Esophagus muscularis mucosa (tissue), 4 donors: ENCODE measurements around the gene GLOD4. TPM values are rescaled to one million over a fixed set of nuclear protein-coding genes. Genes with fewer than 3 reads are reported as not detected.
"Not testable (repeated sequence)": the region's sequence is repeated elsewhere in the genome, so short reads cannot be mapped to it uniquely, and the experiment has no call there.

Source experiments
- DNase-seq: peaks from one replicate; pipeline ENCODE4 v3.0.0-alpha.2; 2017; ENCODE audit errors: extremely low spot score
- H3K27ac ChIP-seq, 4 donors: fragments of 200-600 bp; sonication (generic); replicated peaks in 1 of 4; 1 replicate in 3 of 4; 2 replicates in 1 of 4; pipeline ENCODE4 v1.5.1; 2016 to 2019; ENCODE audit warnings: mild to moderate bottlenecking in 1 of 4
- H3K27me3 ChIP-seq, 4 donors: fragments of 200-600 bp; sonication (generic); one replicate each; pipeline versions ENCODE4 v1.5.1 to v1.6.0; 2016 to 2019
- H3K36me3 ChIP-seq, 4 donors: fragments of 200-600 bp; sonication (generic); one replicate each; pipeline ENCODE4 v1.5.1; 2016 to 2019
- H3K4me1 ChIP-seq, 4 donors: fragments of 200-600 bp; sonication (generic); one replicate each; pipeline ENCODE4 v1.5.1; 2016 to 2019
- H3K4me3 ChIP-seq, 4 donors: fragments of 200-600 bp; sonication (generic); 1 replicate in 2 of 4; 2 replicates in 2 of 4; pipeline ENCODE4 v1.5.1; 2016 to 2019; ENCODE audit warnings: mild to moderate bottlenecking in 4 of 4, moderate library complexity in 1 of 4
- H3K9me3 ChIP-seq, 4 donors: fragments of 200-600 bp; sonication (generic); 1 replicate in 3 of 4; 2 replicates in 1 of 4; pipeline ENCODE4 v1.5.1; 2016 to 2019
- EP300 ChIP-seq: sonication (generic); formaldehyde crosslinking; IDR thresholded peaks from one replicate; pipeline ENCODE4 v1.6.1; 2017; ENCODE audit warnings: antibody characterized with exemption
- POLR2A ChIP-seq: fragments of 450-650 bp; IDR thresholded peaks from one replicate; pipeline ENCODE4 v1.6.1; 2017; ENCODE audit warnings: antibody characterized with exemption, moderate library complexity, mild to moderate bottlenecking, low read depth
- POLR2AphosphoS5 ChIP-seq, 2 donors: sonication (generic); formaldehyde crosslinking; IDR thresholded peaks; one replicate each; pipeline ENCODE4 v1.6.1; 2017; ENCODE audit warnings: antibody characterized with exemption in 2 of 2
- WGBS: methylation state at CpG from one replicate; pipeline ENCODE4 v1.1.5; 2018; 5-methylcytosine and 5-hydroxymethylcytosine counted together
- intact Hi-C: fragments of 100-400 bp; cut with DNase I; formaldehyde crosslinking; loops from one replicate; pipeline ENCODE4 v1.15.1; 2023
- total RNA-seq, 4 donors: library from RNA; depleted of rRNA; stranded (reverse); fragments of >200 nt; gene quantifications; one replicate each; pipeline versions ENCODE4 v1.1.0 to v1.2.1, GENCODE V29; 2016
- TF ChIP-seq, protein P1 (sequence below), 3 experiments: fragments of 200-600 bp in 2 of 3; fragments of 450-650 bp in 1 of 3; sonication (generic) in 2 of 3; IDR thresholded peaks; one replicate each; pipeline ENCODE4 v1.5.1; 2017 to 2019; ENCODE audit warnings: antibody characterized with exemption in 3 of 3, mild to moderate bottlenecking in 2 of 3, moderate library complexity in 1 of 3

Gene GLOD4
- total RNA-seq, 4 donors from 2014 or later, result 25.7 to 73.6 (median 53.9) TPM

DNA sequence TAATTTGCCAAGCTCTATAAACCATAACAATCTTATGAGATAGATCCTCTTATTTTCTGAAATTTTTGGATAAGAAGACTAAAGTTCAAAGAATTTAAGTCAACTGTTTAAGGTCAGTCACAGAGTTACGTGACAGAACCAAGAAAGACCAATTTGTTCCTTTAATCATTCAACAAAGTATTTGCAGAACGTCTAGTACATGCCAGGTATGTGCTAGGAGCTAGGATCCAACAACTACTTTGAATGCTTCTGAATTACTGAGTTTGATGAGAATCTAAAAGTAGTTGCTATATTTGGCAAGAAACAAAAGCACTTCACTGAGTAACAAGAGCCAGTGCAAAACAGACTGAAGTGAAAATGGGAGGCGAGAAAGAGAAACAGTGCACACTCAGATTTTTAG is 15.0 kb downstream of the GLOD4 start:
- no peaks in the 10 kb centered on the region for H3K27me3 ChIP-seq
- H3K9me3 ChIP-seq, result no peaks in the 10 kb centered on the region
- H3K36me3 ChIP-seq, result peaks cover 39 to 99% (median 83%) of the 10 kb centered on the region in 4 donors
- intact Hi-C loops, result no loop called here
- TF ChIP-seq POLR2AphosphoS5 (IDR thresholded peaks at IDR 0.05) (peak in 1 of 2 donors; percentile 40), EP300 (no peak), POLR2A (no peak)
- TF ChIP-seq, protein P1, sequence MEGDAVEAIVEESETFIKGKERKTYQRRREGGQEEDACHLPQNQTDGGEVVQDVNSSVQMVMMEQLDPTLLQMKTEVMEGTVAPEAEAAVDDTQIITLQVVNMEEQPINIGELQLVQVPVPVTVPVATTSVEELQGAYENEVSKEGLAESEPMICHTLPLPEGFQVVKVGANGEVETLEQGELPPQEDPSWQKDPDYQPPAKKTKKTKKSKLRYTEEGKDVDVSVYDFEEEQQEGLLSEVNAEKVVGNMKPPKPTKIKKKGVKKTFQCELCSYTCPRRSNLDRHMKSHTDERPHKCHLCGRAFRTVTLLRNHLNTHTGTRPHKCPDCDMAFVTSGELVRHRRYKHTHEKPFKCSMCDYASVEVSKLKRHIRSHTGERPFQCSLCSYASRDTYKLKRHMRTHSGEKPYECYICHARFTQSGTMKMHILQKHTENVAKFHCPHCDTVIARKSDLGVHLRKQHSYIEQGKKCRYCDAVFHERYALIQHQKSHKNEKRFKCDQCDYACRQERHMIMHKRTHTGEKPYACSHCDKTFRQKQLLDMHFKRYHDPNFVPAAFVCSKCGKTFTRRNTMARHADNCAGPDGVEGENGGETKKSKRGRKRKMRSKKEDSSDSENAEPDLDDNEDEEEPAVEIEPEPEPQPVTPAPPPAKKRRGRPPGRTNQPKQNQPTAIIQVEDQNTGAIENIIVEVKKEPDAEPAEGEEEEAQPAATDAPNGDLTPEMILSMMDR (IDR thresholded peaks at IDR 0.05), result no peak
- H3K4me3 ChIP-seq, result no peak overlapping the region
- peaks cover 0 to 8% (median 5%) of the 10 kb centered on the region in 4 donors for H3K4me1 ChIP-seq
- H3K27ac ChIP-seq, result peak overlapping the region; percentile 58 to 75 (median 65)
- WGBS, result 51% methylated on average over 3 of the region's 3 CpGs
- no peak for DNase-seq

GRCh38 chr17:760371-760770 is 21.7 kb downstream of the GLOD4 start:
- TF ChIP-seq POLR2AphosphoS5 (IDR thresholded peaks at IDR 0.05), result no peak
- H3K9me3 ChIP-seq, result no peaks in the 10 kb centered on the region
- peaks cover 0 to 7% (median 0%) of the 10 kb centered on the region in 4 donors for H3K4me1 ChIP-seq
- intact Hi-C loops, result no loop called here
- no peak for DNase-seq
- H3K4me3 ChIP-seq, result no peak overlapping the region
- no peaks in the 10 kb centered on the region for H3K27me3 ChIP-seq
- H3K27ac ChIP-seq, result no peak overlapping the region
- 85% methylated on average over 9 of the region's 9 CpGs for WGBS
- peaks cover 10 to 90% (median 69%) of the 10 kb centered on the region in 4 donors for H3K36me3 ChIP-seq

GRCh38 chr17:759964-760363 is 22.1 kb downstream of the GLOD4 start:
- H3K36me3 ChIP-seq, result peaks cover 7 to 86% (median 65%) of the 10 kb centered on the region in 4 donors
- no peaks in the 10 kb centered on the region for H3K27me3 ChIP-seq
- H3K27ac ChIP-seq, result no peak overlapping the region

DNA sequence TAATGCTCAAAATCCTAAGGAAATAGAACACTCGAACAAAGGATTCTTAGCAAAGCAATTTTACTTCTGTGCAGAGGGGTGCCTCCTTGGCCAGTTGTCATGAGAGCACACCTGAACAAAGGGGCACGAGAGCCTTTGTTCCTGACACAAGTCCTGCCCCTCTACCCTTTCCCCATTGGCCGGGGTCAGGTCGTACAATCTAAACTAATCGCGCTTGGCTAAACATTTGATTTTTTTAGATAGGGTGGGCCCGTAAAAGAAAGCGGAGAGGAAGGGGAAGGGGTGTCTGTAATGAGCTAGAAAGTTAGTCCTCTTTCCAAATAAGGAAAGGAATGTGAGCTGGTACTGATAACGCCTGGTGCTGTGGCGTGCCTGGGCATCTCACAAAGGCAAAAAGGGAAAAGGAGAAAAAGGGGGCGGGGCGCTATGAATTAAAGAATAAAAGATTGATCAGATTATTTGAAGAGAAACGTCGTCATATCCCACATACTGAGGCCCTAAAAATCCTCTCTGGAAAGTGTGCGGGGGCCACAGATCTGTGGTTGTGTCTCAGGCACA is 26.0 kb downstream of the GLOD4 start:
- Histone ChIP-seq H3K36me3 (peaks cover 0 to 47% (median 31%) of the 10 kb centered on the region in 4 donors), H3K4me1 (peaks cover 4 to 21% (median 13%) of the 10 kb centered on the region in 4 donors), H3K27ac (peak overlapping the region in 3 of 4 donors; percentile 3 to 32 (median 29))
- DNase-seq, H3K4me3 ChIP-seq, intact Hi-C loops, H3K9me3 ChIP-seq, H3K27me3 ChIP-seq: not testable (repeated sequence)
- 63% methylated on average over 15 of the region's 15 CpGs for whole genome bisulfite sequencing

More at GRCh38 chr17:759964-760363, 22.1 kb downstream of the GLOD4 start:
- Histone ChIP-seq H3K4me1 (peaks cover 0 to 7% (median 0%) of the 10 kb centered on the region in 4 donors), H3K9me3 (no peaks in the 10 kb centered on the region), H3K4me3 (no peak overlapping the region)
- DNase-seq, result no peak
- TF ChIP-seq POLR2A, result no peak
- TF ChIP-seq POLR2AphosphoS5 (IDR thresholded peaks at IDR 0.05), result no peak
- no peak for TF ChIP-seq EP300
- TF ChIP-seq, protein P1 (IDR thresholded peaks at IDR 0.05), result no peak
- intact Hi-C loops, result no loop called here
- WGBS, result 83% methylated on average over 5 of the region's 5 CpGs

GRCh38 chr17:755319-755961 is 26.6 kb downstream of the GLOD4 start:
- WGBS, result 97% methylated on average over 9 of the region's 9 CpGs
- peaks cover 0 to 41% (median 24%) of the 10 kb centered on the region in 4 donors for H3K36me3 ChIP-seq
- peaks cover 11 to 28% (median 20%) of the 10 kb centered on the region in 4 donors for H3K4me1 ChIP-seq
- DNase-seq, H3K27me3 ChIP-seq, H3K9me3 ChIP-seq, intact Hi-C loops, H3K4me3 ChIP-seq: not testable (repeated sequence)
- peak overlapping the region in 1 of 4 donors; percentile 3 for H3K27ac ChIP-seq

GRCh38 chr17:753418-753817 is 28.7 kb downstream of the GLOD4 start:
- WGBS, result 93% methylated on average over 13 of the region's 13 CpGs
- intact Hi-C loops, result loop anchor here (5.0 kb wide), 1 partner anchor 36 kb away; no protein-coding TSS in a partner anchor
- Histone ChIP-seq H3K27me3 (no peaks in the 10 kb centered on the region), H3K36me3 (peaks cover 0 to 22% (median 17%) of the 10 kb centered on the region in 4 donors), H3K27ac (peak overlapping the region; percentile 31 to 48 (median 40)), H3K4me1 (peaks cover 14 to 38% (median 24%) of the 10 kb centered on the region in 4 donors), H3K4me3 (no peak overlapping the region), H3K9me3 (no peaks in the 10 kb centered on the region)
- no peak for DNase-seq
- TF ChIP-seq POLR2A (no peak), POLR2AphosphoS5 (IDR thresholded peaks at IDR 0.05) (no peak), EP300 (no peak)
- TF ChIP-seq, protein P1 (IDR thresholded peaks at IDR 0.05), result no peak
